HG02884 (cell line): ENCODE measurements around the gene ATP2B2.

ENCODE experiments used
- ATAC-seq: cut with Tn5 transposase; IDR thresholded peaks from one replicate; pipeline ENCODE4 v1.9.1; 2021; ENCODE audit warnings: mild to moderate bottlenecking, moderate library complexity; ENCODE audit not compliant: unreplicated experiment

The ATP2B2 gene

GRCh38 chr3:10351013-10351735 is 154.2 kb downstream of the ATP2B2 start:
- ATAC-seq: no peak

- ATAC-seq: no peak
Measured at GRCh38 chr3:10350324-10350985, 154.9 kb downstream of the ATP2B2 start.

GRCh38 chr3:10349801-10350200 is 155.6 kb downstream of the ATP2B2 start:
- ATAC-seq: no peak

- ATAC-seq: no peak
Measured at GRCh38 chr3:10348404-10348721, 157.0 kb downstream of the ATP2B2 start.

- ATAC-seq: no peak
Measured at GRCh38 chr3:10347648-10348403, 157.6 kb downstream of the ATP2B2 start.

- no peak for ATAC-seq
Measured at GRCh38 chr3:10345911-10346310, 159.5 kb downstream of the ATP2B2 start.

GRCh38 chr3:10344944-10345575 is 160.3 kb downstream of the ATP2B2 start:
- no peak for ATAC-seq

- no peak for ATAC-seq
Measured at GRCh38 chr3:10344147-10344943, 161.0 kb downstream of the ATP2B2 start.

- ATAC-seq: no peak
Measured at GRCh38 chr3:10343526-10343925, 161.9 kb downstream of the ATP2B2 start.

GRCh38 chr3:10342781-10343180 is 162.6 kb downstream of the ATP2B2 start:
- no peak for ATAC-seq

GRCh38 chr3:10341901-10342398 is 163.4 kb downstream of the ATP2B2 start:
- no peak for ATAC-seq

GRCh38 chr3:10340476-10340875 is 164.9 kb downstream of the ATP2B2 start:
- no peak for ATAC-seq

GRCh38 chr3:10340046-10340445 is 165.3 kb downstream of the ATP2B2 start:
- ATAC-seq: no peak

- ATAC-seq: no peak
Measured at GRCh38 chr3:10339376-10339955, 165.9 kb downstream of the ATP2B2 start.

GRCh38 chr3:10338591-10339353 is 166.6 kb downstream of the ATP2B2 start:
- ATAC-seq: no peak

GRCh38 chr3:10338164-10338470 is 167.3 kb downstream of the ATP2B2 start:
- no peak for ATAC-seq

GRCh38 chr3:10337323-10338163 is 167.8 kb downstream of the ATP2B2 start:
- ATAC-seq: no peak

- ATAC-seq: no peak
Measured at GRCh38 chr3:10336761-10337160, 168.6 kb downstream of the ATP2B2 start.
